K562 (cell line): Measurements from ENCODE around the gene DCTN1. TPM values are rescaled to one million over a fixed set of nuclear protein-coding genes. Genes with fewer than 3 reads are reported as not detected.

Experiments used
- ATAC-seq: fragments of 200-7000 bp; cut with Tn5 transposase; 3 replicates; pipeline ENCODE4 v1.9.1; 2020; ENCODE audit warnings: moderate library complexity
- BruUV-seq: library from RNA; stranded (reverse); fragments of 400-500 nt; replicated peaks from 2 replicates; lab custom pipeline; 2021; lab: Mats Ljungman, UMichigan
- CTCF ChIA-PET: fragments of 300-600 bp; formaldehyde crosslinking; extraction: SDS; loops from one replicate; lab custom pipeline; 2021; ENCODE audit warnings: low intra/inter-chr PET ratio; lab: Yijun Ruan, JAX
- POLR2A ChIA-PET: fragments of 300-600, 350-650 bp; sonication (Branson Sonifier 250); formaldehyde crosslinking; extraction: SDS; loops from one replicate; lab custom pipeline; 2021; ENCODE audit warnings: antibody characterized with exemption, inconsistent platforms; lab: Yijun Ruan, JAX
- DNase-seq, 4 experiments: peaks; one replicate each; pipeline versions ENCODE4 v3.0.0 to v3.0.0-alpha.2; 2011 to 2018; ENCODE audit warnings: low spot score in 3 of 4, mixed read lengths in 3 of 4; ENCODE audit errors: extremely low read depth in 1 of 4
- FAIRE-seq: peaks from 2 replicates; lab custom pipeline; 2011; peaks lifted over from hg19 to GRCh38; lab: Jason Lieb, UNC
- H2AFZ ChIP-seq: 2 replicates; pipeline ENCODE4 v1.6.0; 2011; ENCODE audit warnings: low read depth, low read length, control low read depth, inconsistent platforms
- H3K27ac ChIP-seq: fragments of 200-600 bp; 3 replicates; pipeline ENCODE4 v1.8.0; 2011; ENCODE audit warnings: low read depth, mild to moderate bottlenecking, control low read depth, inconsistent platforms, low read length, moderate library complexity, mixed read lengths; ENCODE audit errors: extremely low read depth
- H3K27me3 ChIP-seq, 2 experiments: fragments of 300-600 bp in 1 of 2; 2 replicates in 1 of 2; 3 replicates in 1 of 2; pipeline versions ENCODE4 v1.6.0 to v1.8.0; 2011; ENCODE audit warnings: inconsistent platforms in 2 of 2, low read length in 2 of 2, mild to moderate bottlenecking in 1 of 2, mixed read lengths in 1 of 2, moderate library complexity in 1 of 2; ENCODE audit not compliant: control insufficient read depth in 2 of 2, insufficient read depth in 2 of 2
- H3K36me3 ChIP-seq: fragments of 300-600 bp; 3 replicates; pipeline ENCODE4 v1.8.0; 2011; ENCODE audit warnings: mild to moderate bottlenecking, low read length, inconsistent platforms; ENCODE audit not compliant: control insufficient read depth, insufficient read depth
- H3K4me1 ChIP-seq, 2 experiments: fragments of 200-600 bp in 1 of 2; replicated peaks in 1 of 2; 2 replicates in 1 of 2; 3 replicates in 1 of 2; pipeline versions ENCODE4 v1.5.1 to v1.8.0; 2011; ENCODE audit warnings: inconsistent platforms in 2 of 2, low read length in 2 of 2, mild to moderate bottlenecking in 1 of 2, mixed read lengths in 1 of 2, moderate library complexity in 1 of 2; ENCODE audit not compliant: control insufficient read depth in 2 of 2, insufficient read depth in 2 of 2
- H3K4me2 ChIP-seq: 2 replicates; pipeline ENCODE4 v1.6.1; 2011; ENCODE audit warnings: low read length, control low read depth, inconsistent platforms, mixed read lengths; ENCODE audit not compliant: insufficient read depth
- H3K4me3 ChIP-seq: fragments of 200-600 bp; sonication (generic), shearing (Covaris generic); 2 replicates; pipeline ENCODE4 v1.5.1; 2016; ENCODE audit warnings: control low read depth, inconsistent platforms
- H3K79me2 ChIP-seq: fragments of 200-600 bp; 3 replicates; pipeline ENCODE4 v1.8.0; 2011; ENCODE audit warnings: low read length, inconsistent platforms; ENCODE audit not compliant: control insufficient read depth, insufficient read depth
- H3K9ac ChIP-seq, 2 experiments: 2 replicates each; pipeline versions ENCODE4 v1.6.0 to v1.6.1; 2011; ENCODE audit warnings: low read depth in 2 of 2, low read length in 2 of 2, control low read depth in 1 of 2, inconsistent platforms in 1 of 2, mild to moderate bottlenecking in 1 of 2, mixed read lengths in 1 of 2; ENCODE audit not compliant: insufficient read depth in 1 of 2
- H3K9me1 ChIP-seq: one replicate; pipeline ENCODE4 v1.6.0; 2011; ENCODE audit warnings: inconsistent platforms, mild to moderate bottlenecking, low read length, moderate library complexity; ENCODE audit not compliant: control insufficient read depth, insufficient read depth
- H3K9me3 ChIP-seq: replicated peaks from 2 replicates; pipeline ENCODE4 v1.5.1; 2011; ENCODE audit warnings: low read depth, low read length, inconsistent platforms; ENCODE audit not compliant: control insufficient read depth, insufficient read depth
- H4K20me1 ChIP-seq: replicated peaks from 2 replicates; pipeline ENCODE4 v1.6.1; 2011; ENCODE audit warnings: low read length, inconsistent platforms, mixed read lengths; ENCODE audit not compliant: control insufficient read depth, insufficient read depth
- CREBBP ChIP-seq: IDR thresholded peaks from one replicate; pipeline ENCODE4 v1.6.1; 2012; ENCODE audit warnings: low read depth, mild to moderate bottlenecking, control low read depth, inconsistent platforms, low read length
- ESRRA ChIP-seq: fragments of 450-650 bp; IDR thresholded peaks from 2 replicates; pipeline ENCODE4 v1.6.1; 2014; ENCODE audit warnings: low read depth, mild to moderate bottlenecking, moderate library complexity, borderline replicate concordance
- IFI16 ChIP-seq: fragments of 250-450 bp; sonication (Bioruptor Pico); IDR thresholded peaks from 2 replicates; pipeline ENCODE4 v2.1.2; 2022; ENCODE audit warnings: mild to moderate bottlenecking, inconsistent platforms
- PPARD ChIP-seq: fragments of 250-450 bp; sonication (Bioruptor Pico); IDR thresholded peaks from 2 replicates; pipeline ENCODE4 v1.8.0; 2022; ENCODE audit warnings: inconsistent platforms, mild to moderate bottlenecking, moderate library complexity
- RBM15 ChIP-seq: fragments of 200-400 bp; formaldehyde crosslinking; IDR thresholded peaks from 2 replicates; pipeline ENCODE4 v1.6.1; 2018; ENCODE audit warnings: mild to moderate bottlenecking, low read length, moderate library complexity; ENCODE audit not compliant: insufficient read depth
- RUNX1 ChIP-seq: sonication (generic); IDR thresholded peaks from 2 replicates; pipeline ENCODE4 v1.6.1; 2016; ENCODE audit warnings: antibody characterized with exemption, low read depth
- TSHZ1 ChIP-seq: fragments of 250-450 bp; sonication (Bioruptor Pico); IDR thresholded peaks from 2 replicates; pipeline ENCODE4 v1.4.0; 2020; ENCODE audit warnings: mild to moderate bottlenecking, moderate library complexity
- WGBS: fragments of 100-300 bp; shearing (Covaris generic); methylation state at CpG from one replicate; pipeline ENCODE4 v1.1.6; 2016; ENCODE audit warnings: low coverage, mixed read lengths; ENCODE audit not compliant: insufficient coverage; ENCODE audit errors: missing lambda C conversion rate; 5-methylcytosine and 5-hydroxymethylcytosine counted together
- in situ Hi-C: fragments of 300-500 bp; cut with MboI; formaldehyde crosslinking; loops from 4 replicates; pipeline ENCODE4 v1.15.0; 2018; ENCODE audit warnings: inconsistent platforms, mixed read lengths
- intact Hi-C: fragments of 100-400 bp; cut with micrococcal nuclease; formaldehyde crosslinking; loops from 2 replicates; pipeline ENCODE4 v1.14.2; 2022
- polyA plus RNA-seq, 8 experiments: library from polyadenylated mRNA; depleted of rRNA in 4 of 8; stranded (reverse) in 5 of 8; unstranded in 3 of 8; fragments of >200 nt; fragmentation: Nextera tagmentation in 2 of 8; fragmentation: Illumina TruSeq in 1 of 8; extraction: Ambion mirVana in 2 of 8; extraction: Trizol in 1 of 8; gene quantifications; 2 replicates each; pipeline versions ENCODE4 v1.2.1 to v1.2.3, GENCODE V29; 2011 to 2014; ENCODE audit warnings: inconsistent platforms in 1 of 8, missing spikeins in 1 of 8
- total RNA-seq, 7 experiments: library from RNA; depleted of rRNA in 6 of 7; stranded (reverse); fragments of >200 nt in 6 of 7; fragmentation: Illumina TruSeq in 2 of 7; extraction: Trizol in 2 of 7; gene quantifications; 2 replicates each; pipeline versions ENCODE4 v1.2.1 to v1.2.3, GENCODE V29; 2011 to 2021; ENCODE audit warnings: low replicate concordance in 1 of 7
- TF ChIP-seq, protein P1 (sequence below): fragments of 250-450 bp; sonication (Bioruptor Pico); IDR thresholded peaks from 2 replicates; pipeline ENCODE4 v1.5.0; 2021

The DCTN1 gene
- total and polyA plus RNA-seq, 9 of the 15 experiments (the other 6 are each of a cell fraction or from before 2014, with no cell fraction given): 23.9 to 71.7 (median 45.0) TPM

GRCh38 chr2:74368499-74368898, 11.6 kb downstream of the DCTN1 start:
- no TSS peak for BruUV-seq
- ATAC-seq: no peak
- POLR2A ChIA-PET: no interaction called here

GRCh38 chr2:74367789-74368188, 12.3 kb downstream of the DCTN1 start:
- peaks cover 82% of the 10 kb centered on the region for H3K36me3 ChIP-seq
- FAIRE-seq: no peak
- CTCF ChIA-PET: no interaction called here
- no peak for TF ChIP-seq TSHZ1 (CRISPR knock-in tag)
- TF ChIP-seq IFI16 (CRISPR knock-in tag): no peak
- TF ChIP-seq, protein P1, sequence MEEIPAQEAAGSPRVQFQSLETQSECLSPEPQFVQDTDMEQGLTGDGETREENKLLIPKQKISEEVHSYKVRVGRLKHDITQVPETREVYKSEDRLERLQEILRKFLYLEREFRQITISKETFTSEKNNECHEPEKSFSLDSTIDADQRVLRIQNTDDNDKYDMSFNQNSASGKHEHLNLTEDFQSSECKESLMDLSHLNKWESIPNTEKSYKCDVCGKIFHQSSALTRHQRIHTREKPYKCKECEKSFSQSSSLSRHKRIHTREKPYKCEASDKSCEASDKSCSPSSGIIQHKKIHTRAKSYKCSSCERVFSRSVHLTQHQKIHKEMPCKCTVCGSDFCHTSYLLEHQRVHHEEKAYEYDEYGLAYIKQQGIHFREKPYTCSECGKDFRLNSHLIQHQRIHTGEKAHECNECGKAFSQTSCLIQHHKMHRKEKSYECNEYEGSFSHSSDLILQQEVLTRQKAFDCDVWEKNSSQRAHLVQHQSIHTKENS (CRISPR knock-in tag): no peak
- no peak for TF ChIP-seq ESRRA
- TF ChIP-seq RBM15: no peak
- TF ChIP-seq PPARD (CRISPR knock-in tag): no peak

More at GRCh38 chr2:74368499-74368898, 11.6 kb downstream of the DCTN1 start:
- Histone ChIP-seq H3K4me1 (peaks cover 4 to 5% of the 10 kb centered on the region in 2 experiments; a peak in 2 of 5 replicates), H3K27me3 (no peaks in the 10 kb centered on the region), H4K20me1 (no peaks in the 10 kb centered on the region), H3K4me2 (no peak overlapping the region), H3K79me2 (no peaks in the 10 kb centered on the region), H3K4me3 (no peak overlapping the region), H3K27ac (no peak overlapping the region), H3K9ac (no peak overlapping the region), H3K9me1 (no peaks in the 10 kb centered on the region), H2AFZ (no peak overlapping the region), H3K9me3 (no peaks in the 10 kb centered on the region)
- WGBS: 91% methylated on average over 5 of the region's 5 CpGs
- intact Hi-C loops: no loop called here
- CTCF ChIA-PET: no interaction called here
- FAIRE-seq: no peak
- TF ChIP-seq CREBBP (no peak), RUNX1 (no peak)
- TF ChIP-seq, all 486 proteins: peak for 0
- in situ Hi-C loops: no loop called here
- no peak for DNase-seq
- H3K36me3 ChIP-seq: peaks cover 76% of the 10 kb centered on the region

More at GRCh38 chr2:74367789-74368188, 12.3 kb downstream of the DCTN1 start:
- H3K4me3 ChIP-seq: no peak overlapping the region
- no peaks in the 10 kb centered on the region for H3K9me1 ChIP-seq
- no peaks in the 10 kb centered on the region for H3K9me3 ChIP-seq
- in situ Hi-C loops (no loop called here), intact Hi-C loops (no loop called here)
- no peaks in the 10 kb centered on the region for H3K79me2 ChIP-seq
- peaks cover 0 to 5% of the 10 kb centered on the region in 2 experiments; a peak in 2 of 5 replicates for H3K4me1 ChIP-seq
- WGBS: 96% methylated on average over 4 of the region's 7 CpGs
- BruUV-seq: no TSS peak
- H2AFZ ChIP-seq: no peak overlapping the region
- no peak for DNase-seq
- H3K27ac ChIP-seq: no peak overlapping the region
- no peak overlapping the region for H3K4me2 ChIP-seq
- POLR2A ChIA-PET: interaction anchor here (1.1 to 1.4 kb wide), 3 partner anchors 11 to 169 kb away, joined by 3 read pairs; no protein-coding TSS in a partner anchor
- no peaks in the 10 kb centered on the region for H4K20me1 ChIP-seq
- no peak overlapping the region for H3K9ac ChIP-seq
- ATAC-seq: no peak
- H3K27me3 ChIP-seq: no peaks in the 10 kb centered on the region
